ENCODE results near the gene STH. TPM values are rescaled to one million over a fixed set of nuclear protein-coding genes. Genes with fewer than 3 reads are reported as not detected.
A peak's percentile ranks its signal among the peaks of the same experiment; 100 is the strongest.

The STH gene
- total and polyA plus RNA-seq, 2 donors from 2014 or later: not detected

DNA sequence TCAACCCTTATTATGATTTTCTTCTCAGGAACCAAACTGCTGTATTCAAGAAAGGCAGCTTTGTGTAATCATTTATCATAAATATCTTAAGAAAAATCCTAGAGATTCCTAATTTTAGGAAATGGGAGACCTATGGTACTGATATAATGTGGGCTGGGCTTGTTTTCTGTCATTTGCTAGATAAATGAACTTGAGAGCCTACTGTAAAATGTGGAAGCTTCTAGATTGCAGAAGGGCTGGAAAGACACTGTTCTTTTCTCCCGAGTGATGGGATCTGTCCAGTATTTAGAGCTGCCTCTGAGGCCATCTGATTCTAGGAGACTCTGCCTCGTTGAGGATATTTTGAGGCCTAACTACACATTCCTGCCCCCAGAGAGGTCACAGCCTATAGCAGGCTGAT lies 19.9 kb upstream of the STH start:
- TF ChIP-seq, protein P1, sequence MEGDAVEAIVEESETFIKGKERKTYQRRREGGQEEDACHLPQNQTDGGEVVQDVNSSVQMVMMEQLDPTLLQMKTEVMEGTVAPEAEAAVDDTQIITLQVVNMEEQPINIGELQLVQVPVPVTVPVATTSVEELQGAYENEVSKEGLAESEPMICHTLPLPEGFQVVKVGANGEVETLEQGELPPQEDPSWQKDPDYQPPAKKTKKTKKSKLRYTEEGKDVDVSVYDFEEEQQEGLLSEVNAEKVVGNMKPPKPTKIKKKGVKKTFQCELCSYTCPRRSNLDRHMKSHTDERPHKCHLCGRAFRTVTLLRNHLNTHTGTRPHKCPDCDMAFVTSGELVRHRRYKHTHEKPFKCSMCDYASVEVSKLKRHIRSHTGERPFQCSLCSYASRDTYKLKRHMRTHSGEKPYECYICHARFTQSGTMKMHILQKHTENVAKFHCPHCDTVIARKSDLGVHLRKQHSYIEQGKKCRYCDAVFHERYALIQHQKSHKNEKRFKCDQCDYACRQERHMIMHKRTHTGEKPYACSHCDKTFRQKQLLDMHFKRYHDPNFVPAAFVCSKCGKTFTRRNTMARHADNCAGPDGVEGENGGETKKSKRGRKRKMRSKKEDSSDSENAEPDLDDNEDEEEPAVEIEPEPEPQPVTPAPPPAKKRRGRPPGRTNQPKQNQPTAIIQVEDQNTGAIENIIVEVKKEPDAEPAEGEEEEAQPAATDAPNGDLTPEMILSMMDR (IDR thresholded peaks at IDR 0.05; ENCODE audit: borderline replicate concordance, extremely low read depth, insufficient read depth): no peak
- H3K36me3 ChIP-seq (ENCODE audit: control insufficient read depth in 2 of 3, insufficient read depth in 3 of 3, low read length in 3 of 3): no peaks in the 10 kb centered on the region
- no peaks in the 10 kb centered on the region for H3K4me1 ChIP-seq (ENCODE audit: control insufficient read depth in 2 of 3, insufficient read depth in 2 of 3, low read depth in 1 of 3, low read length in 3 of 3)
- no peaks in the 10 kb centered on the region for H3K9me3 ChIP-seq (ENCODE audit: control insufficient read depth in 2 of 3, insufficient read depth in 1 of 3, low read length in 3 of 3)
- no peaks in the 10 kb centered on the region for H3K27me3 ChIP-seq (ENCODE audit: control insufficient read depth, insufficient read depth, low read length)
- DNase-seq: no peak
- no peak overlapping the region for H3K4me3 ChIP-seq (ENCODE audit: low read length in 3 of 3)
- intact Hi-C loops (cut with DNase I): no loop called here
- H3K27ac ChIP-seq (ENCODE audit: low read depth in 2 of 2, low read length in 2 of 2): no peak overlapping the region
- FAIRE-seq: no peak
- H3K9ac ChIP-seq (ENCODE audit: low read length in 3 of 3): no peak overlapping the region

DNA sequence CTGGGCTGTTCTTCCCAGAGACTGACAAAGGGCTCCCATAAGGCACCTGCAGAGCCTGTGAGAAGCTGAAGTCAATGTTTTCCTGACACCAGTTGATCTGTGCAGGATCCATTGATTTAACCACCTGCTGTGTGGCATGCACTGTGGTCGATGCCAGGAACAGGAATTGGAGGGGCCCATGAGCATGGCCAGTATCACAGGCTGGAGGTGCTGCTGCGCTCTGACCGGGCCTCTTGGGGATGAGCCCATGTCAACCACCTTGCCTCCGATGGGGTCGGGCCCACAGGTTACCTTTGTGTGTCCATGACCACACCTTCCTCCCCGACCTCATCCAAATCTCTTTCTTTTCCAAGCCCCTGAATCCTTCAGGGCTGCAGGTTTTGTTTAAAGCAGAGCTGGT lies 18.2 kb upstream of the STH start:
- Histone ChIP-seq H3K4me1 (ENCODE audit: control insufficient read depth in 2 of 3, insufficient read depth in 2 of 3, low read depth in 1 of 3, low read length in 3 of 3) (no peaks in the 10 kb centered on the region), H3K27ac (ENCODE audit: low read depth in 2 of 2, low read length in 2 of 2) (no peak overlapping the region), H3K9me3 (ENCODE audit: control insufficient read depth in 2 of 3, insufficient read depth in 1 of 3, low read length in 3 of 3) (no peaks in the 10 kb centered on the region), H3K9ac (ENCODE audit: low read length in 3 of 3) (no peak overlapping the region), H3K36me3 (ENCODE audit: control insufficient read depth in 2 of 3, insufficient read depth in 3 of 3, low read length in 3 of 3) (no peaks in the 10 kb centered on the region), H3K4me3 (ENCODE audit: low read length in 3 of 3) (no peak overlapping the region), H3K27me3 (ENCODE audit: control insufficient read depth, insufficient read depth, low read length) (no peaks in the 10 kb centered on the region)
- FAIRE-seq (no peak), DNase-seq (peak in 1 of 5 donors; percentile 59)
- TF ChIP-seq, protein P1 (IDR thresholded peaks at IDR 0.05; ENCODE audit: borderline replicate concordance, extremely low read depth, insufficient read depth): no peak
- intact Hi-C loops (cut with DNase I): no loop called here

DNA sequence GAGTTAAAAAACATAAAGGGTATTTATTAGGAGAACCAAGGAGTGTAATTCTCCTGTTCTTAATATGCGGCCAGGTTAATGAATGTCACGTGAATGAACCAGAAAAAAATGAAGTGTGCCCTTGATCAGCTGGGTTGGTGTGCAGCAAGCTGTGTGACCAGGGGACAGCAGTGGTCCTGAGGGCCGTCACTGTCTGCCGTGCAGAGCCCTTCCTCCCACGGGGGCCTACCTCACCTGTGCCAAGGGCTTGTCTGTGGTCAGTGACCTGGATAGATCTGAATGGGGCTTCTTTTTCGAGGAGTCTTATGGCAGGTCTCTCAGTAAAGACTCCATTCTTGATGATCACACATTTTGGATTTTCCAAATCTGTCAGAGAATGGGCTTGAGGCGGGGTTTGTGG lies 17.7 kb upstream of the STH start:
- no peaks in the 10 kb centered on the region for H3K9me3 ChIP-seq (ENCODE audit: control insufficient read depth in 2 of 3, insufficient read depth in 1 of 3, low read length in 3 of 3)
- no peak overlapping the region for H3K4me3 ChIP-seq (ENCODE audit: low read length in 3 of 3)
- no peaks in the 10 kb centered on the region for H3K36me3 ChIP-seq (ENCODE audit: control insufficient read depth in 2 of 3, insufficient read depth in 3 of 3, low read length in 3 of 3)
- intact Hi-C loops (cut with DNase I): no loop called here
- DNase-seq: peak in 1 of 5 donors; percentile 38
- no peak overlapping the region for H3K27ac ChIP-seq (ENCODE audit: low read depth in 2 of 2, low read length in 2 of 2)
- TF ChIP-seq, protein P1 (IDR thresholded peaks at IDR 0.05; ENCODE audit: borderline replicate concordance, extremely low read depth, insufficient read depth): no peak
- no peaks in the 10 kb centered on the region for H3K27me3 ChIP-seq (ENCODE audit: control insufficient read depth, insufficient read depth, low read length)
- H3K4me1 ChIP-seq (ENCODE audit: control insufficient read depth in 2 of 3, insufficient read depth in 2 of 3, low read depth in 1 of 3, low read length in 3 of 3): no peaks in the 10 kb centered on the region
- no peak overlapping the region for H3K9ac ChIP-seq (ENCODE audit: low read length in 3 of 3)
- FAIRE-seq: no peak
